Trophoblast cell (in vitro differentiated cells and primary cell): Measurements from ENCODE around the gene ZKSCAN4.

Experiments used
- DNase-seq, 2 donors: peaks; one replicate each; pipeline ENCODE4 v3.0.0-alpha.2; 2016
- H2AFZ ChIP-seq: 2 replicates; pipeline ENCODE4 v1.6.1; 2013; ENCODE audit warnings: low read length, moderate library complexity, mild to moderate bottlenecking; ENCODE audit not compliant: insufficient read depth, poor library complexity
- H2AK5ac ChIP-seq: 2 replicates; pipeline ENCODE4 v1.6.1; 2013; ENCODE audit warnings: mild to moderate bottlenecking, low read length
- H2BK120ac ChIP-seq: 2 replicates; pipeline ENCODE4 v1.6.1; 2013; ENCODE audit warnings: low read length, mild to moderate bottlenecking, moderate library complexity; ENCODE audit not compliant: insufficient read depth, poor library complexity
- H2BK12ac ChIP-seq: 2 replicates; pipeline ENCODE4 v1.6.1; 2013; ENCODE audit warnings: mild to moderate bottlenecking, low read length, moderate library complexity
- H2BK5ac ChIP-seq: 2 replicates; pipeline ENCODE4 v1.6.1; 2013; ENCODE audit warnings: low read length, low read depth, moderate library complexity, mild to moderate bottlenecking; ENCODE audit not compliant: poor library complexity
- H3K14ac ChIP-seq: 2 replicates; pipeline ENCODE4 v1.6.1; 2013; ENCODE audit warnings: mild to moderate bottlenecking, low read length
- H3K18ac ChIP-seq: 2 replicates; pipeline ENCODE4 v1.6.1; 2013; ENCODE audit warnings: mild to moderate bottlenecking, low read length
- H3K23ac ChIP-seq: 2 replicates; pipeline ENCODE4 v1.6.1; 2013; ENCODE audit warnings: low read length
- H3K27ac ChIP-seq: 2 replicates; pipeline ENCODE4 v1.5.1; 2013; ENCODE audit warnings: low read depth, mild to moderate bottlenecking, inconsistent platforms, low read length, moderate library complexity
- H3K27me3 ChIP-seq: 2 replicates; pipeline ENCODE4 v1.6.1; 2013; ENCODE audit warnings: inconsistent platforms, mild to moderate bottlenecking, low read length, moderate library complexity; ENCODE audit not compliant: insufficient read depth
- H3K36me3 ChIP-seq, 2 experiments: 1 replicate in 1 of 2; 2 replicates in 1 of 2; pipeline ENCODE4 v1.6.1; 2013; ENCODE audit warnings: low read length in 2 of 2, mild to moderate bottlenecking in 2 of 2, moderate library complexity in 1 of 2; ENCODE audit not compliant: insufficient read depth in 2 of 2, control insufficient read depth in 1 of 2
- H3K4ac ChIP-seq: 2 replicates; pipeline ENCODE4 v1.6.1; 2013; ENCODE audit warnings: low read depth, mild to moderate bottlenecking, low read length, moderate library complexity
- H3K4me1 ChIP-seq, 2 experiments: 1 replicate in 1 of 2; 2 replicates in 1 of 2; pipeline ENCODE4 v1.6.1; 2013; ENCODE audit warnings: low read length in 2 of 2, mild to moderate bottlenecking in 2 of 2, moderate library complexity in 1 of 2; ENCODE audit not compliant: insufficient read depth in 2 of 2, control insufficient read depth in 1 of 2
- H3K4me2 ChIP-seq: 2 replicates; pipeline ENCODE4 v1.6.1; 2013; ENCODE audit warnings: inconsistent platforms, mild to moderate bottlenecking, low read length, moderate library complexity
- H3K4me3 ChIP-seq: 2 replicates; pipeline ENCODE4 v1.5.1; 2013; ENCODE audit warnings: mild to moderate bottlenecking, low read depth, low read length, inconsistent platforms
- H3K79me1 ChIP-seq: one replicate; pipeline ENCODE4 v1.6.1; 2013; ENCODE audit warnings: low read length
- H3K79me2 ChIP-seq: 2 replicates; pipeline ENCODE4 v1.6.1; 2013; ENCODE audit warnings: low read length, mild to moderate bottlenecking; ENCODE audit not compliant: control insufficient read depth, insufficient read depth, poor library complexity
- H3K9ac ChIP-seq: 2 replicates; pipeline ENCODE4 v1.6.1; 2013; ENCODE audit warnings: mild to moderate bottlenecking, low read length
- H3K9me3 ChIP-seq: 2 replicates; pipeline ENCODE4 v1.6.1; 2013; ENCODE audit warnings: low read depth, mild to moderate bottlenecking, control low read depth, inconsistent platforms, low read length; ENCODE audit not compliant: insufficient read depth
- H4K12ac ChIP-seq: 2 replicates; pipeline ENCODE4 v1.6.1; 2013; ENCODE audit warnings: low read depth, mild to moderate bottlenecking, low read length, moderate library complexity
- H4K8ac ChIP-seq: 2 replicates; pipeline ENCODE4 v1.6.1; 2013; ENCODE audit warnings: low read depth, mild to moderate bottlenecking, low read length, moderate library complexity
- H4K91ac ChIP-seq: one replicate; pipeline ENCODE4 v1.6.1; 2013; ENCODE audit warnings: low read depth, mild to moderate bottlenecking, low read length, moderate library complexity
- WGBS: extraction: QIAGEN DNeasy Blood & Tissue Kit; methylation state at CpG from one replicate; pipeline ENCODE4 v1.1.7; 2013; ENCODE audit warnings: missing lambda C conversion rate; ENCODE audit not compliant: insufficient read length, insufficient coverage; ENCODE audit errors: extremely low coverage; 5-methylcytosine and 5-hydroxymethylcytosine counted together

The ZKSCAN4 gene

GRCh38 chr6:28257042-28257441, 5.0 kb upstream of the ZKSCAN4 start:
- no peak overlapping the region for H4K91ac ChIP-seq
- no peak for DNase-seq
- no peaks in the 10 kb centered on the region for H3K36me3 ChIP-seq
- no peak overlapping the region for H3K4ac ChIP-seq
- no peaks in the 10 kb centered on the region for H3K79me1 ChIP-seq
- peaks cover 4 to 5% of the 10 kb centered on the region in 2 experiments for H3K4me1 ChIP-seq
- H2BK12ac ChIP-seq = no peak overlapping the region
- H3K79me2 ChIP-seq = no peaks in the 10 kb centered on the region
- peaks cover 3% of the 10 kb centered on the region for H3K9me3 ChIP-seq
- no peak overlapping the region for H2BK5ac ChIP-seq
- no peak overlapping the region for H3K9ac ChIP-seq
- no peaks in the 10 kb centered on the region for H3K27me3 ChIP-seq
- H3K4me3 ChIP-seq = no peak overlapping the region
- H3K27ac ChIP-seq = no peak overlapping the region
- no peak overlapping the region for H3K14ac ChIP-seq
- no peak overlapping the region for H2BK120ac ChIP-seq
- H3K4me2 ChIP-seq = no peak overlapping the region
- no CpG with 5 or more reads among the region's 1 CpG for WGBS
- no peak overlapping the region for H2AFZ ChIP-seq
- H3K23ac ChIP-seq = no peak overlapping the region
- no peak overlapping the region for H2AK5ac ChIP-seq
- no peak overlapping the region for H3K18ac ChIP-seq
- H4K8ac ChIP-seq = no peak overlapping the region
- no peak overlapping the region for H4K12ac ChIP-seq

GRCh38 chr6:28254121-28254519, 2.1 kb upstream of the ZKSCAN4 start:
- H3K79me2 ChIP-seq = no peaks in the 10 kb centered on the region
- no peak overlapping the region for H2BK12ac ChIP-seq
- H2BK5ac ChIP-seq = no peak overlapping the region
- H3K27me3 ChIP-seq = no peaks in the 10 kb centered on the region
- H2AFZ ChIP-seq = no peak overlapping the region
- peaks cover 3% of the 10 kb centered on the region for H3K9me3 ChIP-seq
- H3K4me1 ChIP-seq = peaks cover 6 to 9% of the 10 kb centered on the region in 2 experiments
- no peak overlapping the region for H4K12ac ChIP-seq
- no peak overlapping the region for H3K27ac ChIP-seq
- no peak overlapping the region for H2AK5ac ChIP-seq
- no peak for DNase-seq
- no CpG with 5 or more reads among the region's 1 CpG for WGBS
- no peak overlapping the region for H3K4me3 ChIP-seq
- no peak overlapping the region for H4K8ac ChIP-seq
- no peak overlapping the region for H3K4ac ChIP-seq
- no peak overlapping the region for H4K91ac ChIP-seq
- no peak overlapping the region for H3K4me2 ChIP-seq
- no peak overlapping the region for H3K18ac ChIP-seq
- H2BK120ac ChIP-seq = no peak overlapping the region
- no peaks in the 10 kb centered on the region for H3K79me1 ChIP-seq
- H3K9ac ChIP-seq = no peak overlapping the region
- H3K36me3 ChIP-seq = peaks cover 0 to 2% of the 10 kb centered on the region in 2 experiments
- no peak overlapping the region for H3K23ac ChIP-seq
- no peak overlapping the region for H3K14ac ChIP-seq

GRCh38 chr6:28251661-28252008, 434 bp downstream of the ZKSCAN4 start:
- peak overlapping the region; percentile 41 for H3K4ac ChIP-seq
- peak overlapping the region; percentile 63 for H4K12ac ChIP-seq
- H3K27ac ChIP-seq = no peak overlapping the region
- H3K36me3 ChIP-seq = peaks cover 2 to 8% of the 10 kb centered on the region in 2 experiments
- DNase-seq = peak; percentile 19 to 48
- H3K27me3 ChIP-seq = no peaks in the 10 kb centered on the region
- no peak overlapping the region for H2BK12ac ChIP-seq
- no peaks in the 10 kb centered on the region for H3K79me2 ChIP-seq
- peak overlapping the region; percentile 52 for H4K91ac ChIP-seq
- peaks cover 6 to 9% of the 10 kb centered on the region in 2 experiments for H3K4me1 ChIP-seq
- H2BK5ac ChIP-seq = no peak overlapping the region
- peak overlapping the region; percentile 66 for H2AFZ ChIP-seq
- no peak overlapping the region for H3K23ac ChIP-seq
- no CpG with 5 or more reads among the region's 25 CpGs for WGBS
- H3K9me3 ChIP-seq = peaks cover 3% of the 10 kb centered on the region
- peak overlapping the region; percentile 77 for H3K4me2 ChIP-seq
- H3K9ac ChIP-seq = peak overlapping the region; percentile 23
- H4K8ac ChIP-seq = peak overlapping the region; percentile 98
- H3K79me1 ChIP-seq = no peaks in the 10 kb centered on the region
- peak overlapping the region; percentile 21 for H3K18ac ChIP-seq
- H2BK120ac ChIP-seq = no peak overlapping the region
- peak overlapping the region; percentile 61 for H3K14ac ChIP-seq
- peak overlapping the region; percentile 87 for H3K4me3 ChIP-seq
- H2AK5ac ChIP-seq = no peak overlapping the region

- Histone ChIP-seq H3K79me2 (no peaks in the 10 kb centered on the region), H2BK120ac (no peak overlapping the region), H2BK5ac (no peak overlapping the region), H3K27me3 (no peaks in the 10 kb centered on the region), H2BK12ac (no peak overlapping the region), H3K4me1 (peaks cover 6 to 9% of the 10 kb centered on the region in 2 experiments), H3K14ac (no peak overlapping the region), H3K27ac (no peak overlapping the region), H3K79me1 (no peaks in the 10 kb centered on the region), H2AFZ (no peak overlapping the region), H4K91ac (no peak overlapping the region), H3K23ac (no peak overlapping the region), H3K9ac (no peak overlapping the region), H3K4me3 (no peak overlapping the region), H3K4ac (no peak overlapping the region), H3K4me2 (peak overlapping the region; percentile 32), H3K18ac (no peak overlapping the region), H4K12ac (no peak overlapping the region), H3K36me3 (peaks cover 5 to 14% of the 10 kb centered on the region in 2 experiments), H2AK5ac (no peak overlapping the region), H4K8ac (no peak overlapping the region), H3K9me3 (peaks cover 3% of the 10 kb centered on the region)
- no CpG with 5 or more reads among the region's 2 CpGs for WGBS
- DNase-seq = no peak
Observed at GRCh38 chr6:28250747-28251146, 1.3 kb downstream of the ZKSCAN4 start.
